ENCODE results near the gene BABAM2.

Gene BABAM2

DNA sequence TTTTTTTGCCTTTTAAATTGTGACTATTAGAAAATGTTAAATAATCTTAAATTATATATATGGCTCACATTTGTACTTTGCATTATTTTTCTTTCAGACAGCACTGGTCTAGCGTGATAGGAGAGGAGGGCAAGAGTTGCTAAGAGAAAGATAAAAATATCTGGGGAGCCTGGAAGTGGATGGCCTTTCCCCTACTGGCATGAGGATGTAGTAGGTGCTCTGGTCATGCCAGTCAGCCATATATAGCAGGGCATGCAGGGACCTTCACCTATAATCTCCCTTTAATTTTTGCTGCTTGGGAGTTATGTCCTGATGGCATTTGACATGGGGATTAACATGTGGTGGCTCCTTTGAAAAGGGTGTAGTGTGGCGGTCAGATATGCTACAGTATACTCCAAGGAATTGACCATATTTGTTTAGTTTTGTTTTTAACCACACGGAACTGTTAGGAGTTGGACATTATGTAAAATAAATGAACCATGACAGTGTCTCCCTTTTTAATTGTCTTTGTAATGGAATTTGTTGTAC is 144.7 kb downstream of the BABAM2 start:
- no peak for DNase-seq

DNA sequence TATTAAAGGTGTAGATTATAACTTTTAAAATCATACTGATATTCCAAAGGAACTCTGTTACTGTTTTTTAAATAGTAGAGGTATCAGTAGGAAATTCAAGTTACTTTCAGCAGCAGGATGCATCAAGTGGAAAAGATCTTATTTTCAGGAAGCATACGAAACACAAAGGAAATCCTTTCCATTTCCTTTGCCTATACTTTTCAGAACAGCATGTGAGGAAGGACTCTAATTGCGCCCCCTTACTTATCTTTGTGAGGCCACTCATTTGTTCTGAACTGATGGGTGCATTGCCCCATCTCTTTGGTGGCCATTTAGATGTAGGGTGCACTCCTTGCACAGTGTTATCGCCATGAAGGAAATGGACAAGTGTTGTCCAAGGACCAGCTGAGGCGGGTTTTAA is 145.3 kb downstream of the BABAM2 start:
- DNase-seq, result no peak

DNA sequence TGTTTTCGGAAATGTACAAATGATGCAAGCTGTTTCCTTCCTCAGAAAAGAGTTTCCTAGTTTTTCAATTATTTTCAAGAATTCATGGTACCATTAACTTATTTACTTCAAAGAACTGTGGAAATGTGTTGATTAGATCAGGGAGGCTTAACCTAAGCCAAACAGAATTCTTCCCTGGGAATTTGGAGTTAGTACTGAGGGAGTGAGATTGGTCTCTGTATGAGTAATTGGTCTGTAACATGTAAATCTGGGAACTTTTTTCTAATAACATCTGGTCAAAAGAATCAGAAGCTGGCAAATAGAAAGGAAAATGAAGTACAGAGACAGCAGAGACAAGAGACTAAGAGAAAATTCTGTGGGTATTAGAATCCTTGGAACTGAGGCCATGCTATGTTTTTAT is 145.8 kb downstream of the BABAM2 start:
- no peak for DNase-seq

DNA sequence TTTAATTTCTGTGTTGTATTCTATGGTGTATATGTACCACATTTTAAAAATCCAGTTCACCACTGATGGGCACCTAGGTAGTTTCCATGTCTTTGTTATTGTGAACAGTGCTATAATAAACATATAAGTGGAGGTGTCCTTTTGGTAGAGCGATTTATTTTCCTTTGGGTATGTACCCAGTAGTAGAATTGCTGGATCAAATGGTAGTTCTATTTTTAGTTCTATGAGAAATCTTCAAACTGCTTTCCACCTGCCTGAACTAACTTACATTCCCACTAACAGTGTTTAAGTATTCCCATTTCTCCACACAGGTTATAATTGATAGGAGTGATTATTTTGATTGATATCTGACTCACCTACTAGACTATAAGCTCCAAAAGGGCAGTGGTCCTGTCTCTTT is 148.2 kb downstream of the BABAM2 start:
- DNase-seq, result no peak

DNA sequence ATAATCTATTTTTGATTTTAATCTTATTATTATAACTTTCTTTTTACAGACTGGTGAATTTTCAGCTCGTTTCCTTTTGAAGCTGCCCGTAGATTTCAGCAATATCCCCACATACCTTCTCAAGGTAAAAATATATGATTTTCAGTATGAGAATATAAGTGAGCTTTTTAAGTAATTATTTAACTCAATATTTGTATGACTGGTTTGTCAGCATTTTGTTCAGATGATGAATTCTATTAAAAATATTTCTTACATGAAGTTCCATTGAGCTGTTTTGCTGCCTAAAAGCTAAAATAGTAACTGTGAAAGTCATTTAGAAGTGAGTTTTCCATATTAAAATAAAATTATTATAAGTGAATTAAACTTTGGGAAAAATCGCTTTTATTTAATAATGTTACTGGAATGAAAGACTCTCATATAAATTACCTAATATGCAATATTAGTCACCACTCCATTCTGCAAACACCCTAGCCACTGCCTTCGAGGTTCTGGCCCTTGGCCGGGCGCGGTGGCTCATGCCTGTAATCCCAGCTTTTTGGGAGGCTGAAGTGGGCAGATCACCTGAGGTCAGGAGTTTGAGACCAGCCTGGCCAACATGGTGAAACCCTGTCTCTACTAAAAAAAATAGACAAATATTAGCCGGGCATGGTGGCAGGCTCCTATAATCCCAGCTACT is 155.3 kb downstream of the BABAM2 start:
- no peak for DNase-seq

DNA sequence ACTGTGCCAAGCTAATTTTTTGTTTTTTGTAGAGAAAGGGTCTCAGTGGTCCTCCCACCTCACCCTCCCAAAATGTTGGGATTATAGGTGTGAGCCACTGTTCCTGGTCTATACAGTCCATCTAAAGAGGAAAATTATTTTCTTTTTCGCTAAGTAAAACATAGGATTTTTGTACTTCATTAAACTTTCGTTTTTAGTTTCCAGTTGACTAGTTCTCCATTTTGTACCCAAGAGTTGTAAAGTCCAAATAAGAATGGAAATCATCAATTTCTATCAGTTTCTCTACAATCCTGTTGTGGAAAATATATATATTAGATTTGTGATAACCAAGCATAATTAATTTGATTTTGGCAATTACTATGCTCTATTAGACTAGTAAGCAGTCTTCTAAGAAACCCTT is 156.4 kb downstream of the BABAM2 start:
- no peak for DNase-seq

DNA sequence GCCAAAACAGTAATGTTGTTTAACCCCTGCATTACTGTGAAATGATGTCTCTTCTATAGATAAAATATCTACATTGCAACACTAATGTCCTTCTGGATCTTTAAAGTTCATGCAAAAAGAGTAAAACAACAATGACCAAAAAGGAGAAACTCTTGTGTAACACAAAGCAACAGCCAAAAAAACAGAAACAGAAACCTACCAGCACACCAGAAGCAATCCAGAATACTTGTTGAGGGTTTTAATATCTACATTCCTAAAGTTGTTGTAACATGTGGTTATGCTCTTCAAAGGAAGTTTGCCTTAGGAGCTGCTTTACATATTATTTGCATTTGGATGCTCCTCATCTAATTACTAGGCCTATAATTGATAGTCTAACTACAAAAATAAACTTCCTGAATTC is 157.2 kb downstream of the BABAM2 start:
- DNase-seq, result no peak

DNA sequence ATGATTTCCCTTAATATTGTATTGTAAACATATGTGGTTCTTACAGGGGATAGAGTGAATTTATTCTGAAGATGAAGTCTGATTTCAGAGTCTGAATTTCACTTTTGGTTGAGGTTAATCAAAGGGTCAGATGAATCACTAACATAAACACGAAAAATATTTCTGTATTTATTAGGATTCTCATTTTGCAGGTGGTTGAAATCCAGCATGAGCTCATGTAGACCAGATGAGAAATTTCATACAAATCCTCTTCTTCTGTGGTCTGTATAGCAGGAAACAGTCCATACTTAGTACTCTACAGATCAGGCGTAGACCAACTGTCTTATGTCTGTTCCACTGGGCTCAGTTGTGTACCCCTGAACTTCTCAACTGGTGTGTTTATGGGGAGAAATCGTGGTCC is 157.8 kb downstream of the BABAM2 start:
- DNase-seq, result no peak

DNA sequence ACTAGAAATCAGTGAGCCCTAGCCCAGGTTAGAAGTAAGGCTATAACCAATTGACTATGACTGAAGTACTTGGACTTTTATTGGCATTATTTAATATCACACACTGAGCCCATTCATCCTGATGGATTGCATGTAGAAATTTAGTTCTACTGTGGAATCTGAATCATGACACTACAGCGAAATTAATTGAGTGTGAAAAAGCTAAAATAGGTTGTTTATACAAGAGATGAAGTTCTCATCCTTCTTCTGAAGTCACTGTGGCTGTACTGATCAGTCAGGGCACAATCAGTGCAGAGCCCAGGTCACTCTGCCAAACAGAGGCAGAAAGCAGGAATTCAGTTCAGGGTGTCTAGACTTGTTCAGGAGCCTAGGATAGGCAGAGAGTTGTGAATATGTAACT is 158.9 kb downstream of the BABAM2 start:
- no peak for DNase-seq

DNA sequence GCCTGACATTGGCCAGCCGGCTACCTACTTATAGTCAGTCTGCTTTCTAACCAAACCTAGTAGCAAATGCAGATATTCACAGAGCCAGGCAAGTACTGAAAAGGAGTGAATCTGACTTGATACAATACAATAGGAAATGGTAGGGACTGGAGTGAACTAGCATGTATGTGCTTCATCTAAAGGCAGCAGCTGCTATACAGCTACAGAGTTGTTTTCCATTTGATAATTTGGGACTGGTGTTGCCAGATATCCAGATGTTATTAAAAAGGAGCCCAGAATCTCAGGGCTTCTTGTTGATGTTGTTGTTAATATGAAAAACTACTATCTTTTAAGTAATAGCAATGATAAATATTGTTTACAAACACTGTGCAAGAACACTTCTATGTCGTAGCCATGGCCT is 159.4 kb downstream of the BABAM2 start:
- DNase-seq, result no peak

DNA sequence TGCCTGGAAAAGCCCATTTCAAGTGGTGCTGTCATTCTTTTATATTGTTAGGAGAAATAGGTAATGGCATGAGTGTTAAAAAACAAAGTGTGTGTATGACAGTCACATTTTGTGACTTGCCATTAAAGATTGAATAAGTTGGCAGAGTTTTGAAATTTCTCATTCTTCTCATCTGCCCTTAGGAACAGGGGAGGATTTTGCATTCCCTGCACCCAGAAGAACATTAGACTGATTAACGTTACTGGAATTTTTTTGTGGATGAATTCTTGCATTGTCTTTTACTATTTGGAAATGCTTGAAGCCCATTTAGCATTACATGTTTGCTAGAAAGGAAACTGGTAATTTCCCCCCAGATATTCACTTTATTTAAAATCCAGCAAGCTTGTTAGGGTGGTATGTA is 162.2 kb downstream of the BABAM2 start:
- DNase-seq, result no peak

DNA sequence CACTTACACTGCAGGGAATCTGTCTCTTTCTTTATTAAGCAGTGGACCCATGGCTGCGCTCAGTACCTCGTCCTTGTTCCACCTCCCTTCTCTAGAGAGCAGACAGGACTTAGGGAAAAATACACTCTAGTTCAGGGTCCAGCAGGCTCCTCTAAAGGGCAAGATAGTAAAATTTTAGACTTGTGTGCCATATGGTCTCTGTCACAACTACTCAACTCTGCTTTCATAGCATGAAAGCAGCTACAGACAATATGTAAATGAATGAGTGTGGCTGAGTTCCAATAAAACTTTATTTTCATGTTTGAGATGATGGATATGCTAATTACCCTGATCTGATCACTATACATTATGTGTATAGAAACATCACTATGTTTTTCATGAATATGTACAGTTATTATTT is 163.1 kb downstream of the BABAM2 start:
- DNase-seq, result no peak

DNA sequence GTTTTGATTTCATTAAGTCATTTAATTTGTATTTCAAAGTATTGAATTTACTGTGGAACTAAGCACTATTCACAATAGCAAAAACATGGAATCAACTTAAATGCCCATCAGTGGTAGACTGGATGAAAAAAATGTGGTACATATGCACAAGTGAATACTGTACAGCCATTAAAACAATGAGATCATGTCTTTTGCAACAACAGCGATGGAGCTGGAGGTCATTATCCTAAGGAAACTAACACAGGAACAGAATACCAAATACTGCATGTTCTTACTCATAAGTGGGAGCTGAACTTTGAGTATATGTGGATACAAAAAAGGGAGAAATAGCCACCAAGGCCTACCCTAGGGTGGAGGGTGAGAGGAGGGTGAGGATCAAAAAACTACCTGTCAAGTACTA is 164.4 kb downstream of the BABAM2 start:
- no peak for DNase-seq

DNA sequence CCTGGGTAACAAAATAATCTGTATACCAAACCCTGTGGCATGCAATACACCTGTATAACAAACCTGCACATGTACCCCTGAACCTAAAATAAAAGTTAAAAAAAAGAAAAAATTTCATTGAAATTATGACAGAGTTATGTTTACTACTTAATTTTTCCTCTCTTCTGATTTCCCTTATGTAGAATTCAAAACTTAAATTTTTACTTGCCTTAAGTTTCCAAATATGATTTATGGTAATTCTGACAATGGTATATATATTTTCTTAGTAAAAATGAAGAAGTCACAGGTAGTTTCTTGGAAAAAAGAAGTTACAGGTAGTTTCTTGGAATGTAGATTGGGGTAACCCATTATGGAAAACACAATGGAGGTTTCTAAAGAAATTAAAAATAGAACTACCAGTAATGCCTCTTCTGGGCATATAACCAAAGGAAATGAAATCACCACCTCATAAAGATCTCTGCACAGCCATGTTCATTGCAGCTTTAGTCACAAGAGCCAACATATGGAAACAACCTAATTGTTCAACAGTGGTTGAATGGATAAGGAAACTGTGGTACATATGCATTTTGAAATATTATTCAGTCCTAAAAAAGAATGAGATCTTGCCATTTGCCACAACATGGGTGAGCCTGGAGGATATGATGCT is 164.9 kb downstream of the BABAM2 start:
- DNase-seq, result no peak

DNA sequence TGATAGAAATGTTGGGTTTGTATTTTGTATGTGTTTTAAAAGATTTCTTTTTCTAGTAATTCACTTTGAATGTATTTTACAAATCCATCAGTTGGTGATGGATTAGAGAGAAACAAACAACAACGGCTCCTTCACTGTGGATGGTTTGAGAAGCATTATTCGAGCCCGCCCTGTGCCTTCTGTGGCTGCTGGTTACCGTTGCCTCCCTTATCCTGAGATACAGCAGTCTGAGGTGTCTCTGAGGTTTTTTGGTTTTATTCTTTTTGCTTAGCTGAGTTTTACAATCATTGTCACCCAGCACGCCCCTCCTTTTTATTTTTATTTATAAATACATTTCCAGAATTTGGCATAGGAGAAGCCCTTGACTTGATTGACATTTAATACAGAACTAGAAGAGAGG is 168.3 kb downstream of the BABAM2 start:
- no peak for DNase-seq

DNA sequence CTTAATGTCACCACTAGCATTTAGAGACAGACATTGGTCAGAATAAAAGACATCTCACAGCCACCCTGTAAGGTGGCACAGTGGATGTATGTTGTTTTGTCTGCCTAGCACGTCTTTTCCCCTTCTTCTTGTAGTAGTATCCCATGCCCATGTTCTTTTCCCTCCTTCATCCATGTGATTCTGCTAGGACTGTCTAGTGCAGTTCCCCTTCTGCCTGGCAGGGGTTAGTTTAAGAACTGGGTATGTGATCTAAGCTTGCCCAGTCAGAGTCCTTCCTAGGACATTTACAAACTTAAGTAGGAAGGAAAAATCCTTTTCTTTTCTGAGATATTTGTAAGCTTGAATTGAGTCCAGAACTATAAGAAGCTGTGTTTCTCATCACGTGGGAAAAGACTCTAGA is 172.3 kb downstream of the BABAM2 start:
- no peak for DNase-seq

DNA sequence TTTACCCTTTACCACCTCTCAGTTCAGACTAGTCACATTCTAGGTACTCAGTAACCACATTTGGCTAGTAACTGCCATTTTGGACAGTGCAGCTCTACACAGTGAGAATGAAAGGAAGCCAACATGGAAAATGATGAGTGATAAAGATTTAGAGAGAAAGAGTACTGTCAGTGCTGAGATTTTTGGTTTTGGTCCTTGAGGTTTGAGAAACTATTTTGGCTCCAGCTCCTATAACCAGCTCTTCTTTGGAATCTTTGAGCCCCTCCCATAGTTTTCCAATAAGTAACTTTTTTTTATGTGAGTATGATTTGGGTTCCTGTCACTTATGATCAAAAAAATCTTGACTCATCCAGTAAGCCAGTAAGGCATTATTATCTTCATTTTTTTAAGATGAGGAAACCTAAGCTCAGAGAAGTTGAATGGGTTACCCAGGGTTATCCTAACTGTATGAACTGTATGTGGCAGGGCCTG is 173.0 kb downstream of the BABAM2 start:
- no peak for DNase-seq

DNA sequence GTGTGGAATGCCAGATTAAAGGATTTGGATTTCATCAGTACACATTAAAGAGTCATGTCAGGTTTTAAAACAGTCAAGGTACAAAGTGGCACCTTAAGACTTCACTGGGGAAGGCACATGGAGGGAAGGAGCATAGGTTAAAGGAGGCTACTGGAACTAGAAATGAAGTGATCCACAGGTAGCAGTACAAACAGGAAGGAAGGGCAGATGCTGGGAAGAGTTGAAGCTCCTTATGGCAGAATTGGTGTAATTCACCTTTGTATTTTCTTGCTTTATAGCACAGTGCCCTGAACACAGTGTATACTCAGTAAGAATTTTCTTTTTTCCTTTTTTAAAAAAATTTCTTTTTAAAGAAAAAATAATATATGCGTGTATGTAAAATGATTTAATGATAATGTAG is 177.1 kb downstream of the BABAM2 start:
- DNase-seq, result no peak

DNA sequence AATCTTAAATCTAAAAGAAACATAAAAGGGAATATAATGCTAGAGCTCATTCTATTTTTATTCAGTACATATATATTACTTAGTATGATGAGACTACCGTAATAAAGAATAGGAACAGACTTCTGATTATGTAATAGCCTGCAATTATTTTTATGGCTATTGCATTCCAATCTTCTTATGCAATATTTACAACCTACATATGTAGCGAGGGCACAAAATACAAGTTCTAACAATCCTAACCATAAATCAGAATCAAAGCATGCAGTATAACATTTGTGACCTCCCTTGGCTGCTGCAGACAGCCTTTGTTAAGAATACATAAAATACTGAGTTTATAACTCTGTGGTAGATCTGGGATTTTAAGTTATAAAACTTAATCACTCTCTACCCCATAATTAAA is 177.6 kb downstream of the BABAM2 start:
- no peak for DNase-seq

DNA sequence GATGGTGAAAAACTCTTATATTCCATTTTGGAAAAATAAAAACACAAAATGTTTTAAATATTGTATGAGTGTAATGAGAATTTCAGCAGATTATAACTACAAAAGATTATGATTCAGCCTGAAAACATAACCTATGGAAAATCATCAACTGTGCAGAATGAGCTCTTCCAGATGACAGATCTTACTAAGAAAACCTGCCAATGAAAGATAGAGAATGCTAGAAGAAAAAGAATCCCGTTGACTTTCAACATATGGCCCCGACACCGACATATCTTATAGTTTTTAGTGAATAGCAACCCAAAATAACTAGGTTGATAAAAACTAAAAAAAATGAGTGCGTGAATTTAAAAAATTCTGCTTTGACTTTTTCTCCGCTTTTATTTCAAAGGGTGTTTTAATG is 178.0 kb downstream of the BABAM2 start:
- no peak for DNase-seq

DNA sequence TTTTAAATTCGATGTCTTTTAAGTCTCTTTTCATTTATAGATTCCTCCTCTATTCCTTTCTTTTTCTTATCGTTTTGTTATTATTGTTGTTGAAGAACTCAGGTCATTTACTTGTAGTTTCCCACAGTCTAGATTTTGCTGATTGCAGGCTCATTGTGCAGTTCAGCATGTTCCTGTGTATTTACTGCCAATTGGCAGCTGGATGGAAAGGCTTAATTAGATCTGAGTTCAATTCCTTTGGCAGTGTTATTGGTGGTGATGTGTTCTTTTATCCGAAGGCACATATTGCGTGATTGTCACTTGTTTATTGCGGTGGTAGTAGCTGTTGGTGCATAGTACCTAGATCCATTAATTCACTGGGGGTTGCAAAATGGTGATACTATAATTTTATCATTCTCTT is 180.7 kb downstream of the BABAM2 start:
- no peak for DNase-seq

DNA sequence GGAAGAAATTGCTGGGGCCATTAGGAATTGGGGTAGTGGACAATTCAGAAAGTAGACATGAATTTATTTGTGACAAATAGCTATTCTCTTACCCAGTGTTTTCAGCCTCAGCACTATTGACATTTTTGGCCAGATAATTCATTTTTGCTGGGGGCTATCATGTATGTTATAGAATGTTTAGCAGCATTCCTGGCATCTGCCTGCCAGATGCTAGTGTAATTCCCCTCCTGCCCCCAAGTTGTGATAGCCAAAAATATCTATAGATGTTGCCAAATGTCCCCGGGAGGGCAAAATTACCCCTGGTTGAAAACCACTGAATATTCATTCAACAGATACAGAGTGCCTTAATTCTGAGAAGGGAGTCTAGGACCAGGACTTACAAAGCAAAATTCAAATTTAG is 183.6 kb downstream of the BABAM2 start:
- no peak for DNase-seq

DNA sequence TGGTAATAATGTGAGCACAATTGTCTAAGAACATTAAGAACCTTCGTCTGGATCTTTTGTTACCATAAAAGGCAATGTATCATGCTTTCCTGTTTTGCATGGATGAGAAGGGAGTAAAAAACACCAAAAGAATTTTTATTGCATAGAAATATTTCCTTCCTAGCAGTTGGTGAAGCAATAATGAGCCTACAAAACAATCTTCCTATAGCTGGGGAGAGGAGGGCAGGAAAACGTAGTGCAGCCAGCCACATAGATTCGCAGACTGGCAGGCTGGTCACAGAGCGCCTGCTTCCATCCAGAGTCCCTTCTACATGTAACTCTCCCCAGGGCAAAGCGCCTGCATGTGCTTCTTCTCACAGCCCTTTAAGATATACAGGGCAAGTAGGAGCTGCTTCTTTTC is 190.4 kb downstream of the BABAM2 start:
- no peak for DNase-seq

DNA sequence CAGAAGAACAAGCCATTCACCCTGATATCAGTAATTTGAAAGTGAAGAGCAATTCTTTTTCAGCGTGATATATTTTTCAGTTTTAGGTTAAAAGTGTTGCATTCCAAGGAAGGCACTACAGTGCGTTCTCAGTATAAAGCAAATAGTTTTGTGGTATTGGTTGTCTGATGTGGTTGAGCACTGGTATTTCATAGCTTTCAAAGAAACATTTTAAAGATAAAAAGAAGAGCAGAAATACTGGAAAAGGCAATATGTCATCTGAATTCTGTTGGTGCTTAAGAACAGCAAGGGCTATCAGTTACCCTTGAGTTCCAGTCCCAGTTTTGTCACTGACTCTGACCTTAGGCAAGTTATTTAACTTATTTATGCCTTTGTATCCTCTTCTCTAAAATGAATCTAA is 191.6 kb downstream of the BABAM2 start:
- no peak for DNase-seq

DNA sequence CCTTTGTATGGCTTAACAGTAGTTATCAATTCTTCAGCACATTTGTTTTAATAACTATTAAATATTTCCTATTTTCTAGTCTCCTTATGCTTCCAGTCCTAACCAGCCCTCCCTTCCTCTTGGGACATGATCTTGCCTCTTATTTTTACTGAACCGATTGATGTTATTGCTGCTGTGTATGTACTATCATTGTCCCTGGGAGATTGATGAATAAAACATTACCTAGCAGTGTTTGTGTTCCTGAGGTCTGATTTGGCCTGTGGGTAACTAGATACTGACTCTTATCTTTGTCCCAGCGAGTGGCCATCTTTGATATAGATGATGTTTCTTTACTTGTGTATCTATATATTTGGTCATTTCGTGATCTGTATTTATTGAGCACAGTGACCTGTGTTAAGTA is 192.9 kb downstream of the BABAM2 start:
- DNase-seq, result no peak
